Astrocyte (in vitro differentiated cells and primary cell): ENCODE data around the gene RWDD1.

Experiments used
- EZH2 ChIP-seq: IDR thresholded peaks from 2 replicates; pipeline ENCODE4 v1.6.1; 2012; ENCODE audit warnings: mild to moderate bottlenecking, low read length, inconsistent platforms; ENCODE audit not compliant: insufficient read depth
- TF ChIP-seq, protein P1 (sequence below): IDR thresholded peaks from 2 replicates; pipeline ENCODE4 v1.5.1; 2011; ENCODE audit warnings: low read depth, mild to moderate bottlenecking, inconsistent platforms, low read length, moderate library complexity; ENCODE audit not compliant: insufficient read depth

DNA sequence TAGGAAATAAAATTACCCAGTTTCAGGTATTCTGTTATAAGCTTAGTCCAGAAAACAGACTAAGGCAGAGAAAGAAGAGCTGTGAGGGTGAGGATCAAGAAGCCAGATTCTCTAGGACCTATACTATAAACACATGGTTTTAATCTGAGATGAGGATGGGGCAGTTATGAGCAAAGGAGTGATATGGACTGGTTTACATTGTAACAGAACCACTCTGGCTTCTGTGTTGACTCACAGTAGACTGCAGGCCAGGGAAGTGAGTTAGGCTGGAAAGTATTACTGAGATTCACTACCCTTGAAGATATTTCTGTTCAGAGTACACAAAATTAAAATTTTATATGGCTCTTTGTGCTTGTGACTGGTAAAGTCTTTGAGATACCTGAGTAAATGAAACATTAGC is 3.2 kb upstream of the RWDD1 start:
- TF ChIP-seq, protein P1, sequence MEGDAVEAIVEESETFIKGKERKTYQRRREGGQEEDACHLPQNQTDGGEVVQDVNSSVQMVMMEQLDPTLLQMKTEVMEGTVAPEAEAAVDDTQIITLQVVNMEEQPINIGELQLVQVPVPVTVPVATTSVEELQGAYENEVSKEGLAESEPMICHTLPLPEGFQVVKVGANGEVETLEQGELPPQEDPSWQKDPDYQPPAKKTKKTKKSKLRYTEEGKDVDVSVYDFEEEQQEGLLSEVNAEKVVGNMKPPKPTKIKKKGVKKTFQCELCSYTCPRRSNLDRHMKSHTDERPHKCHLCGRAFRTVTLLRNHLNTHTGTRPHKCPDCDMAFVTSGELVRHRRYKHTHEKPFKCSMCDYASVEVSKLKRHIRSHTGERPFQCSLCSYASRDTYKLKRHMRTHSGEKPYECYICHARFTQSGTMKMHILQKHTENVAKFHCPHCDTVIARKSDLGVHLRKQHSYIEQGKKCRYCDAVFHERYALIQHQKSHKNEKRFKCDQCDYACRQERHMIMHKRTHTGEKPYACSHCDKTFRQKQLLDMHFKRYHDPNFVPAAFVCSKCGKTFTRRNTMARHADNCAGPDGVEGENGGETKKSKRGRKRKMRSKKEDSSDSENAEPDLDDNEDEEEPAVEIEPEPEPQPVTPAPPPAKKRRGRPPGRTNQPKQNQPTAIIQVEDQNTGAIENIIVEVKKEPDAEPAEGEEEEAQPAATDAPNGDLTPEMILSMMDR: no peak
- TF ChIP-seq EZH2: no peak
